ENCODE data around the gene KSR1.
"Not testable (repeated sequence)": the region's sequence is repeated elsewhere in the genome, so short reads cannot be mapped to it uniquely, and the experiment has no call there.

Gene KSR1

DNA sequence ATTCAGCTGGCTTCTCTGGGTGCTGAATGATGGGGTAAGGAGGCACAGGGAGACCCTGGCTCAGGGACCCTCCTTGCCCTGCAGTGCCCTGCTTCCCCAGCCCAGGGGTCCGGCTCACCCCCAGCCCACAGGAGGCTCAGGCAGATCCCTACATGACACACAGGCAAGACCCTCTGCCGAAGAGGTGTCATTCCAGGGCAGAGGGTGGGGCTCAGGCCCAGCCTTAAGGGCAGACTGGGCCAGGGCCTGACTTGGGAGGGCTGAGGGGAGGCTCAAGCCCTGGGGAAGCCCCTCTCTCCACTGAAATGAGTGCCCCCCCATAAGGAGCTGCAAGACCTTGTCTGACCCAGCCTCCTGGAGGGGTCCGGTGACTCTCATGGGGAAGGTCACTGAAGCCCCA lies 30.3 kb upstream of the KSR1 start:
- in situ Hi-C loops (cut with HindIII; ENCODE audit: low sequenced_read_pairs) = no loop called here

- in situ Hi-C loops (cut with HindIII; ENCODE audit: low sequenced_read_pairs) = not testable (repeated sequence)
These were observed 29.8 kb upstream of the KSR1 start for GRCh38 chr17:27426471-27426870.

DNA sequence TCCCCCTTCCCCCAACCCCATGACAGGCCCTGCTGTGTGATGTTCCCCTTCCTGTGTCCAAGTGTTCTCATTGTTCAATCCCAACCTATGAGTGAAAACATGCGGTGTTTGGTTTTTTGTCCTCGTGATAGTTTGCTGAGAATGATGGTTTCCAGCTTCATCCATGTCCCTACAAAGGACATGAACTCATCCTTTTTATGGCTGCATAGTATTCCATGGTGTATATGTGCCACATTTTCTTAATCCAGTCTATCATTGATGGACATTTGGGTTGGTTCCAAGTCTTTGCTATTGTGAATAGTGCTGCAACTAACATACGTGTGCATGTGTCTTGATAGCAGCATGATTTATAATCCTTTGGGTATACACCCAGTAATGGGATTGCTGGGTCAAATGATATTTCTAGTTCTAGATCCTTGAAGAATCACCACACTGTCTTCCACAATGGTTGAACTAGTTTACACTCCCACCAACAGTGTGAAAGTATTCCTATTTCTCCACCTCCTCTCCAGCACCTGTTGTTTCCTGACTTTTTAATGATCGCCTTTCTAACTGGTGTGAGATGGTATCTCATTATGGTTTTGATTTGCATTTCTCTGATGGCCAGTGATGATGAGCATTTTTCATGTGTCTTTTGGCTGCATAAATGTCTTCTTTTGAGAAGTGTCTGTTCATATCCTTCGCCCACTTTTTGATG lies 28.9 kb upstream of the KSR1 start:
- in situ Hi-C loops (cut with HindIII; ENCODE audit: low sequenced_read_pairs) = not testable (repeated sequence)

- in situ Hi-C loops (cut with HindIII; ENCODE audit: low sequenced_read_pairs) = no loop called here
These were observed 27.3 kb upstream of the KSR1 start for GRCh38 chr17:27428781-27429505.

DNA sequence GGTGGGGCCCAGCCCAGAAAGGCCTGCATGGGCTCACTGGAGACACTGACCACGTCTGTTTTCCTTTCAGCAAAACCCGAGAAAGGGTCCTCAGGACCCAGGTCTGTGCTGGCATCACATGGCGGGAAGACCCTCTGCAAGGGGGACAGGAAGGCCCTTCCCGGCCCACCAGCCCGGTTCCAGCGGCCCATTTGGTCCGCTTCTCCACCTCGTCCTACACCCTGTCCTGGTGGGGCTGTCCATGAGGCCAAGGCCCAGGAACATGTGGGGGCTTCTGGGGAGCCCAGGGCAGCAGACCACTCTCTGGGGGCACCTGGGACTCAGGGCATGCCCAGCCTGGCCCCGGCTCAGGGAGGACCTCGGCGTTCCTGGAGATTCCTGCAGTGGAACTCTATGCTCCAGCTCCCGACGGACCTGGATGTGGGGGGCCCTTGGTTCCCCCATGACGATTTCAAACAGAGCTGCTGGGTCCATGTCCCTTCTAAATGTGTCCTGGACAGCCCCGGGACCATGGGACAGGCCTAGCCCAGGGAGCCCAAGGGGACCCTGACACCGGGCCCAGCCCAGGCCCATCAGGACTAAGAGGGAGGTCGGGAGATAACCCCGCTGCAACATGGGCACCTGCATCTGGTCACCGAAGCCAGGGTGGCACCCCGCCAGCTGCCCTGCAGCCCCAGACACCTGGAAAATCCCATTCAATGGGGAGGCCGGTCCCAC lies 26.4 kb upstream of the KSR1 start:
- in situ Hi-C loops (cut with HindIII; ENCODE audit: low sequenced_read_pairs) = no loop called here

DNA sequence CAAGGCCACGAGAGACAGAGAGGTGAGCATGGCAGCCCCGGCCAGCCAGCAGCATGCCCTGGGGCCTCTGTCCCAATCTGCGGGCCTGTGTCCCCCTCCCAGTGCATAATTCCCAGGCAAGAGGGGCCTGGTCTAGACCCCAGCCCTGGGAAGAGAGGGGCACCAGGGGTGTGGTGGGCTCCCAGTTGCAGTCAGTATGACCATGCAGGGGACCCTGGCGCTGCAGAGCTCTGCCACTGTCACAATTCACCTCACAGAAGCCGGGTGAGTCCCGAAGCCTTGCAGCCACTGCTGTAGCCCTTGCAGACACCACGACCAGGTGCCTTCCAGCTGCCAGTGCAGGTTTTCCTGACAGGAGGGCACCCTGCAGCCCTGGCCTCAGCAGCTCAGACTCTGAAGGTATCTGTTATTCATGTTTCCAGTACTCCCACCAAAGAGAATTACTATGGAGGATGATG lies 25.8 kb upstream of the KSR1 start:
- in situ Hi-C loops (cut with HindIII; ENCODE audit: low sequenced_read_pairs) = no loop called here

- in situ Hi-C loops (cut with HindIII; ENCODE audit: low sequenced_read_pairs) = no loop called here
These were observed 25.3 kb upstream of the KSR1 start for GRCh38 chr17:27430882-27431491.

DNA sequence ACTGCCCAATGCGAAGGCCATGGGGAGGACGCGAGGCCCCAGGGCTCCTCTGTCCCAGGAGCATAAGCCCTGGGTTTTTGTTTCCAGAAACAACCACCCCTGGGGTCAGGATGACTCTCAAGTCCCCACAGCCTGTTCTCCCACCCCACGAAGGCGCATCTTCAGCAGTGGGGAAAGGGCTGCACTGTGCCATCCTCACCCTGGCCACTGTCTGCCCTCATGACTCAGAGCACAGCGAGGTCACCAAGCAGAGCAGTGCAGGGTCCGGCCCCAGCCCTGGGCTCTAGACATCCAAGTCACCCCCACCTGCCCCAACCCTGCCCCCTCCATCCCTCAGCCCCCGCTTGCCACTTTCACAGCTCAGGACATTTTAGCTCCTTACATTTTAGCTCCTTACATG lies 22.7 kb upstream of the KSR1 start:
- in situ Hi-C loops (cut with HindIII; ENCODE audit: low sequenced_read_pairs) = no loop called here

DNA sequence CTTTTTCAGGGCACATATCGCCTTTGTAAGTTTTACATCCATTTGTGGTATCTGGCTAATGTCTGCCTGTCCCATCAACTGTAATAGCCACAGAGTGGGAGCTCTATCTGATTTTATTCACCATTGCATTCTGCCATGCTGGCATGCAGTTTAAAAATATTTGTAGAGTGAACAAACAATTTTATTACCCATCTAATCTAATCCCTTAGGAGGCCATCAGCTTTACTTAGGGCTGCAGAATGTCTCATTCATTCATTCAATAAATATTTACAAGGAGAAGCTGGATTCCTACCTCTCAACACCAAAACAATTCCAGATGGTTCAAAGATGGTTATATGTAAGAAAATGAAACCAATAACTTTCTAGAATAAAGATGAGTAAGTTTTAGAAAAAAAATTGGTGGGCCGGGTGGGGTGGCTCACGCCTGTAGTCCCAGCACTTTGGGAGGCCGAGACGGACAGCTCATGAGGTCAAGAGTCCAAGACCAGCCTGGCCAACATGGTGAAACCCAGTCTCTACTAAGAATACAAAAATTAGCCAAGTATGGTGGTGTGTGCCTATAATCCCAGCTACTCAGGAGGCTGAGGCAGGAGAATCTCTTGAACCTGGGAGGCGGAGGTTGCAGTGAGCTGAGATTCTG lies 20.7 kb upstream of the KSR1 start:
- in situ Hi-C loops (cut with HindIII; ENCODE audit: low sequenced_read_pairs) = not testable (repeated sequence)

DNA sequence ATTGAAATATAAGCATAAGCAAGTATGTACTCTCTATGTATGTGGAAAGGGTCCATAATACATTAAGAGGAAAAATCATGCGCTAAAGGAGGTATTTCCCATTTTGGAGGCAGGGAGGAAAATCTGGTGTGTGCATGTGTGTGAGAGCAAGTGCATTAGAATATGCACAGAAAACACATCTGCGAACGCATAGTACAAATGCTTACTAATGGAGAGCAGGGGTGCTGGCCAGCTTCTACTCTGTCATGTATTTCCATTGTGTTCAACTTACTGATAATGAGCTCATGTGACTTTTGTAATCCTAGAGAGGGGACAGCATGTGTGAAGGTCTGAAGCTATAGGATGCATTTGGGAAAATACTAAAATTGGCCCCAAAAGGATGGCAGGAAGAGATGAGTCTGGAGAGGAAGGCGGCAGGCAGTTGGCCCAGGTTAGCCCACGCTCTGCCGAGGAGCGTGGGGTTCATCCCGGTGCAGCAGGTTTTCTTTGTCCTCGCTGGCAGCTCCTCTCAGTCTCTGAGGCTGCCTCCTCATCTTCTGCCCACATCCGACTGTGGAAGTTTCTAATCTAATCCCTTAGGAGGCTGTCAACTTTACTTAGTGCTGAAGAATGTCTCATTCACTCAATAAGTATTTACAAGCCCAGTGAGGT lies 17.8 kb upstream of the KSR1 start:
- in situ Hi-C loops (cut with HindIII; ENCODE audit: low sequenced_read_pairs) = no loop called here

DNA sequence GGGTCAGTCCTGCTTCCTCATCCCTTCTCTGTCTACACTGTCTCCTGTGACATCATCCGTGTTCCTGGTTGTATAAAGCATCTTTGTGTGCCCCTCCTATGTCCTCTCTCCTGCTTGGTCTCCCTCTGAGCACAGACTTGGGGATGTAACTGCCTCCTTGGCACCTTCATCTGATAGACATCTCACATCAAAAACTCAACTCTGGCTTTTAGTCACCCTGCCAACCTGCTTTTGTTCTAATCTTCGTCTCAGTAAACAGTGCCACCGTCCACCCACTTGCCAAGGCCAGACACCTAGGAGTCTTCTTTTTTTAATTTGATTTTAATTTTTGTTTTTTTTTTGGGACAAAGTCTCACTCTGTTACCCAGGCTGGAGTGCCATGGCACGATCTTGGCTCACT lies 16.9 kb upstream of the KSR1 start:
- in situ Hi-C loops (cut with HindIII; ENCODE audit: low sequenced_read_pairs) = no loop called here

DNA sequence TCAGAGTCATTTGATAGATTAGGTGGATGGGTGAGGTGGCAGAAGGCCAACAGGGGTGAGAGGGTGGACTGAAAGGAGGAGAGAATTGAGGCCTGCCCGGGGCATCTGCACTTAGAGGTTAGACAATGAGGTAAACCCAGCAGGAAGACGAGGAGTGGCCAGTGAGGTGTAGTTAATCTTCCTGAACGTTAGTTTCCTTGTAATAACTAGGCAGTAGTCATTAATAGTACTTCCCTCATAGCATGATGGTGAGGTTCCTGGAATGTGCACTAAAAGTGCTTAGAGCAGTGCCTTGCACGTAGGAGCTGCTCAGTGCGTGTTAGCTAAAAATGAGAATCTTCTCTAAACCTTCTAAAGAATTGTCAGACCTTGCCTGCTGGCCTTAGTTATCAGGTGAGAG lies 13.5 kb upstream of the KSR1 start:
- in situ Hi-C loops (cut with HindIII; ENCODE audit: low sequenced_read_pairs) = no loop called here

DNA sequence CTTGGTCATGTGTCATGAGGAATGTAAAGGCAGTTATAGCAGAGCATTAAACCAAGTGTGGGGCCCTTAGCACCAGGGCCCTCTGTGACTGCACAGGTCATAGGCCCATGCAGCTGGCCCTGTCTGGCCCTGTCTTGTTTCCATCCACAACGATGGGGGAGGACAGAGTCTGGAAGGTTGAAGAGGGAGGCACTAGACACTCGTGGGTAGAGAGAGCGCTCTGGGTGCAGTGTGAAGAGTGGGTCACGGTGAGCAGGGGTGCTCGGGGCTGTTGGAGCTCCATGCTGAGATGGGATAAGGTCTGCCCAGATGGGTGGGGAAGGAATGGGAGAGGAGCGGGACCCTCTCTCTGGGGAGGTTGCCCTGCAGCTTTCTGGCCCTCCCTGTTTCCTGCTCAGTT lies 12.8 kb upstream of the KSR1 start:
- in situ Hi-C loops (cut with HindIII; ENCODE audit: low sequenced_read_pairs) = no loop called here

- in situ Hi-C loops (cut with HindIII; ENCODE audit: low sequenced_read_pairs) = no loop called here
These were observed 10.3 kb upstream of the KSR1 start for GRCh38 chr17:27445971-27446370.

DNA sequence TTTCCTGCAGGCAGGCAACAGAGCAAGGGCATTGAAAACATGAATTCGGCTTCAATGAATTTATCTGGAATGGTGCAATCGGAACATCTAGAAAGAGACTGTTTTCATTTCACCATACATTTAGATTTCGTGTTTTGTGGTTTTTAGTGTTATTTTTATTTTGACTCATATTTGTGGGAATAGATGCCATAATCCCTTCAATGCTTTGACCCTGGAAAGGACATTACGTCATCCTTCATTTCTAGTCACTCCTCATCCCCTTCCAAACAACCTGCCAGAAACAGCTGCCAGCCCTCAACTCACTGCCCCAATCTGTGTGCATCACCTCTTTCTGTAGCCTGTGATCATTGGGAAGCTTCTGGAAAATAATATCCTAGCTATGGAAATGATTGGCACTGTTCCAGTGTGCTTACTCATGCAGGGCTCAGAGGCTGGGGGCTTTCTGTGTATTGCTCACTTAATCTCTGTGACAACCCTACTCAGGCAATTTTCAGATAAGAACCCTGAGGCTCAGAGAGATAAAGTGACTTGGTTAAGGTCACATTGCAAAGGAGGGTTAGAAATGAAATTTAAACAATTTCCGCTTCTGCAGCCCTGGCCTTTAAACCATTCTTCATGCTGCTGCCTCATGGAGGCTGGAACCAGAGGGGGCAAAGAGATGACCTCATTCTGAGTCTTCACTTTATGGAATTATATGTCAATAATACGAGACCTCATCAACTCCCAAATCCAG lies 9.5 kb upstream of the KSR1 start:
- in situ Hi-C loops (cut with HindIII; ENCODE audit: low sequenced_read_pairs) = no loop called here

DNA sequence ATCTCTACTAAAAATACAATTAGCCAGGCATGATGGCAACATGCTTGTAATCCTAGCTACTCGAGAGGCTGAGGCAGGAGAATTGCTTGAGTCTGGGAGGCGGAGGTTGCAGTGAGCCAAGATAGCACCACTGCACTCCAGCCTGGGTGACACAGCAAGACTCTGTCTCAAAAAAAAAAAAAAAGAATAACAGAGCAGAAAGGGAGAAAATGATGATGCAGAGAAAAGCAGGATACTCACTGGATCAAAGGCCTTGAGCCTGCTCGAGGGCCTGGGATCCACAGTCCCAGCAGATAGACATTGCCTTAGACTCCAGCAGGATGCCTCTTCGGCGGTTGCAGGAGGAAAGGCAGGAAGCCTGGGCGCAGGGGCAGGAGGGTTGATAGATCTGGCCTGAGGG lies 7.7 kb upstream of the KSR1 start:
- in situ Hi-C loops (cut with HindIII; ENCODE audit: low sequenced_read_pairs) = not testable (repeated sequence)

DNA sequence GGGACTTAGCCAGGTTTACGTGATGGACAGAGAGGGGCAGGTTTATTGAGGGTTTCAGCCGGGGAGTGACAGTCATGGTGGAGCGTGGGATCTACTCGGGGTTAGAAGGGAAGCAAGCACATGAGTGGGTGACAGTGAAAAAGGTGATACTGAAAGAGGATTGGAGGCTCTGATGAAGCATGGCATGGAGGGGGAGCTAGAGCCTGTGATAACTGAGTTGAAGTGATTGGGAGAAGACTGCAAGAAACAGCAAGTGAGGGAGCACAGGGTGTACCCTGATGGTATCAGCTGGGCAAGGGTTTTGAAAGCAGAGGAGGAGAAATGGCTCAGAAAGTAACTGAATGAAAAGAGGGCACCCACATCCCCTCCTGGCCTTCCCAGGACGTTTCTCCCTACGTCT lies 6.7 kb upstream of the KSR1 start:
- in situ Hi-C loops (cut with HindIII; ENCODE audit: low sequenced_read_pairs) = no loop called here

- in situ Hi-C loops (cut with HindIII; ENCODE audit: low sequenced_read_pairs) = no loop called here
These were observed 6.3 kb upstream of the KSR1 start for GRCh38 chr17:27449988-27450387.

GRCh38 chr17:27450416-27450815 lies 5.8 kb upstream of the KSR1 start:
- in situ Hi-C loops (cut with HindIII; ENCODE audit: low sequenced_read_pairs) = no loop called here

- in situ Hi-C loops (cut with HindIII; ENCODE audit: low sequenced_read_pairs) = no loop called here
These were observed 4.3 kb upstream of the KSR1 start for GRCh38 chr17:27451906-27452305.

Data from DLD1 (cell line).